Thyroid gland (tissue), 4 donors: ENCODE data around the gene MAD1L1.

Experiments
- POLR2A ChIP-seq, 2 donors: fragments of 450-650 bp; IDR thresholded peaks; one replicate each; pipeline ENCODE4 v1.6.1; 2017; ENCODE audit warnings: antibody characterized with exemption in 2 of 2, mild to moderate bottlenecking in 2 of 2, moderate library complexity in 1 of 2
- TF ChIP-seq, protein P1 (sequence below), 6 experiments: fragments of 200-600 bp in 3 of 6; fragments of 450-650 bp in 3 of 6; sonication (generic) in 3 of 6; IDR thresholded peaks; one replicate each; pipeline ENCODE4 v1.5.1; 2016 to 2019; ENCODE audit warnings: antibody characterized with exemption in 6 of 6, mild to moderate bottlenecking in 2 of 6, inconsistent platforms in 1 of 6, moderate library complexity in 1 of 6

DNA sequence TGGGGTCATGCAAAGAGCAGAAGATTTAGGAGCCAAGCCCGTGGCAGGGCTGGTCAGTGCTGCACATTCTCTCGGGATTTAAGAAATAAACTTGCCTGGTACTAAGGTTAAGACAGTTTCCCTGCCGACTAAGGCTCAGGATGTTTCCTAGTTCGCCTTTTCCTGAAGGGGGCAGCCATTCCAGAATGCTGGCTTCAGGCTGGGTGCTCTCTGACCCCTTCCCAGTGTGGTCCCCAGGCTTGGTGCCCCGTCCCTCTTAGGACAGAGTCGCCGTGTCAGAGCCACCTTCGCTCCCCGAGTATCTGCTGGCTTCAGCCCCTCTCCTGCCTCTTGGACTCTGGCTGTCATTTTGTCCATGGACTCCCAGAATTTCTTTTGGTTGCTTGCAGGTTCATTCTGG is 445.5 kb downstream of the MAD1L1 start:
- TF ChIP-seq POLR2A (IDR thresholded peaks at IDR 0.05): no peak
- TF ChIP-seq, protein P1, sequence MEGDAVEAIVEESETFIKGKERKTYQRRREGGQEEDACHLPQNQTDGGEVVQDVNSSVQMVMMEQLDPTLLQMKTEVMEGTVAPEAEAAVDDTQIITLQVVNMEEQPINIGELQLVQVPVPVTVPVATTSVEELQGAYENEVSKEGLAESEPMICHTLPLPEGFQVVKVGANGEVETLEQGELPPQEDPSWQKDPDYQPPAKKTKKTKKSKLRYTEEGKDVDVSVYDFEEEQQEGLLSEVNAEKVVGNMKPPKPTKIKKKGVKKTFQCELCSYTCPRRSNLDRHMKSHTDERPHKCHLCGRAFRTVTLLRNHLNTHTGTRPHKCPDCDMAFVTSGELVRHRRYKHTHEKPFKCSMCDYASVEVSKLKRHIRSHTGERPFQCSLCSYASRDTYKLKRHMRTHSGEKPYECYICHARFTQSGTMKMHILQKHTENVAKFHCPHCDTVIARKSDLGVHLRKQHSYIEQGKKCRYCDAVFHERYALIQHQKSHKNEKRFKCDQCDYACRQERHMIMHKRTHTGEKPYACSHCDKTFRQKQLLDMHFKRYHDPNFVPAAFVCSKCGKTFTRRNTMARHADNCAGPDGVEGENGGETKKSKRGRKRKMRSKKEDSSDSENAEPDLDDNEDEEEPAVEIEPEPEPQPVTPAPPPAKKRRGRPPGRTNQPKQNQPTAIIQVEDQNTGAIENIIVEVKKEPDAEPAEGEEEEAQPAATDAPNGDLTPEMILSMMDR (IDR thresholded peaks at IDR 0.05): no peak
